Testis (tissue), 3 donors: Measurements from ENCODE around the gene DPP6. TPM values are rescaled to one million over a fixed set of nuclear protein-coding genes. Genes with fewer than 3 reads are reported as not detected.

Experiments
- DNase-seq: peaks from one replicate; pipeline ENCODE4 v3.0.0-alpha.2; 2019
- H3K27ac ChIP-seq, 2 donors: fragments of 200-600 bp; sonication (generic); one replicate each; pipeline ENCODE4 v1.5.1; 2019
- H3K27me3 ChIP-seq: fragments of 200-600 bp; sonication (generic); one replicate; pipeline ENCODE4 v1.5.1; 2019
- H3K36me3 ChIP-seq: fragments of 200-600 bp; sonication (generic); one replicate; pipeline ENCODE4 v1.5.1; 2017; ENCODE audit warnings: low read depth; ENCODE audit errors: missing control alignments
- H3K4me1 ChIP-seq: fragments of 200-600 bp; sonication (generic); one replicate; pipeline ENCODE4 v1.5.1; 2019
- H3K4me3 ChIP-seq, 2 donors: fragments of 200-600 bp; sonication (generic); one replicate each; pipeline ENCODE4 v1.5.1; 2017 to 2019
- H3K9me3 ChIP-seq: fragments of 200-600 bp; sonication (generic); one replicate; pipeline ENCODE4 v1.5.1; 2017
- POLR2A ChIP-seq: fragments of 450-650 bp; IDR thresholded peaks from one replicate; pipeline ENCODE4 v1.6.1; 2017; ENCODE audit warnings: antibody characterized with exemption, mild to moderate bottlenecking, moderate library complexity
- WGBS, 2 donors: methylation state at CpG; one replicate each; pipeline ENCODE4 v1.1.5; 2018; 5-methylcytosine and 5-hydroxymethylcytosine counted together
- intact Hi-C: fragments of 100-400 bp; cut with DNase I; formaldehyde crosslinking; loops from one replicate; pipeline ENCODE4 v1.15.1; 2023; ENCODE audit warnings: low total_unique reads
- polyA plus RNA-seq: library from polyadenylated mRNA; stranded (reverse); fragments of 350-450 nt; fragmentation: Illumina TruSeq; extraction: RNeasy Lipid Tissue Mini Kit (QIAGEN cat#74804); gene quantifications from one replicate; pipeline ENCODE4 v1.2.3, GENCODE V29; 2014; ENCODE audit warnings: low read depth, low replicate concordance; ENCODE audit not compliant: insufficient read depth
- total RNA-seq, 2 donors: library from RNA; depleted of rRNA; stranded (reverse); fragments of >200 nt; gene quantifications; one replicate each; pipeline ENCODE4 v1.2.3, GENCODE V29; 2016
- TF ChIP-seq, protein P1 (sequence below), 3 experiments: fragments of 450-650 bp in 2 of 3; fragments of 200-600 bp in 1 of 3; sonication (generic) in 1 of 3; IDR thresholded peaks; one replicate each; pipeline ENCODE4 v1.5.1; 2016 to 2019; ENCODE audit warnings: antibody characterized with exemption in 3 of 3, mild to moderate bottlenecking in 2 of 3, moderate library complexity in 1 of 3

Gene DPP6
- total and polyA plus RNA-seq, 3 donors from 2014 or later, result 26.0 to 78.3 (median 52.8) TPM

DNA sequence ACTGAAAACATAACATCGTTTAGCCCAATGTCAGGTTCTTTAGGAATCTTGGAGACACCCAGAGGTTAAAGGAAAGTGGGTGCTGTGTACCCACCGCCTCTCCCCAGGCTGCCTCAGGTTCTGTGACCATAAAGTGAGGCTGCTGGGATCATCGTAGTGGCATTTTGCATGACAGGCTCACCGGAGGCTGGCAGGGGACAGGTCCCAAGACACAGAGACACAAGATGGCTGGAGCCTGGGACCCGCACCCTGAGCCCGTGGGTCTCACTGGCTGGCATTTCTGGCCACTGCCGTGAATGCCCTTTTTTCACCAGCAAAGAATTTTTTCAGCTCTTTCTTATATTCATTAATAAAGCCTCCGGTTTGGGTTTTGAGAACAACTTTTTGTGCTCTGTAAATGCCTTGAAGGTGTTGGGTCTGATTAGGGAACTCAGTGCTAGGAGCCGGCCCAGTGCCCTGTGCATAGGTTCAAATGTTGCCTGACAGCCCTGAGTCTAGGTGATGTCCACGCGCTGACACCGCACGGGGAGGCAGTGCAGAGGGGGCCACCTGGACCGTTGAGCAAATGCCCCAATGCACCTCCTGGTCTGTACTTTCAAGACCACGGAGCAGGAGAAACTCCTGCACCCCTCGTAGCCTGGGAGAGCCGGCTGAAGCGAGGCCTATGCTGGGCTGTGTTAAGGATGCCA, 820.8 kb downstream of the DPP6 start:
- H3K27ac ChIP-seq, result no peak overlapping the region
- H3K4me3 ChIP-seq, result no peak overlapping the region
- no peaks in the 10 kb centered on the region for H3K36me3 ChIP-seq
- no peaks in the 10 kb centered on the region for H3K9me3 ChIP-seq
- no peaks in the 10 kb centered on the region for H3K27me3 ChIP-seq
- no peak for DNase-seq
- intact Hi-C loops, result no loop called here
- no peak for TF ChIP-seq POLR2A
- TF ChIP-seq, protein P1, sequence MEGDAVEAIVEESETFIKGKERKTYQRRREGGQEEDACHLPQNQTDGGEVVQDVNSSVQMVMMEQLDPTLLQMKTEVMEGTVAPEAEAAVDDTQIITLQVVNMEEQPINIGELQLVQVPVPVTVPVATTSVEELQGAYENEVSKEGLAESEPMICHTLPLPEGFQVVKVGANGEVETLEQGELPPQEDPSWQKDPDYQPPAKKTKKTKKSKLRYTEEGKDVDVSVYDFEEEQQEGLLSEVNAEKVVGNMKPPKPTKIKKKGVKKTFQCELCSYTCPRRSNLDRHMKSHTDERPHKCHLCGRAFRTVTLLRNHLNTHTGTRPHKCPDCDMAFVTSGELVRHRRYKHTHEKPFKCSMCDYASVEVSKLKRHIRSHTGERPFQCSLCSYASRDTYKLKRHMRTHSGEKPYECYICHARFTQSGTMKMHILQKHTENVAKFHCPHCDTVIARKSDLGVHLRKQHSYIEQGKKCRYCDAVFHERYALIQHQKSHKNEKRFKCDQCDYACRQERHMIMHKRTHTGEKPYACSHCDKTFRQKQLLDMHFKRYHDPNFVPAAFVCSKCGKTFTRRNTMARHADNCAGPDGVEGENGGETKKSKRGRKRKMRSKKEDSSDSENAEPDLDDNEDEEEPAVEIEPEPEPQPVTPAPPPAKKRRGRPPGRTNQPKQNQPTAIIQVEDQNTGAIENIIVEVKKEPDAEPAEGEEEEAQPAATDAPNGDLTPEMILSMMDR (IDR thresholded peaks at IDR 0.05), result no peak
- WGBS, 2 donors, result 84 to 85% methylated on average over 11 to 18 of the region's 18 CpGs
- H3K4me1 ChIP-seq, result no peaks in the 10 kb centered on the region

DNA sequence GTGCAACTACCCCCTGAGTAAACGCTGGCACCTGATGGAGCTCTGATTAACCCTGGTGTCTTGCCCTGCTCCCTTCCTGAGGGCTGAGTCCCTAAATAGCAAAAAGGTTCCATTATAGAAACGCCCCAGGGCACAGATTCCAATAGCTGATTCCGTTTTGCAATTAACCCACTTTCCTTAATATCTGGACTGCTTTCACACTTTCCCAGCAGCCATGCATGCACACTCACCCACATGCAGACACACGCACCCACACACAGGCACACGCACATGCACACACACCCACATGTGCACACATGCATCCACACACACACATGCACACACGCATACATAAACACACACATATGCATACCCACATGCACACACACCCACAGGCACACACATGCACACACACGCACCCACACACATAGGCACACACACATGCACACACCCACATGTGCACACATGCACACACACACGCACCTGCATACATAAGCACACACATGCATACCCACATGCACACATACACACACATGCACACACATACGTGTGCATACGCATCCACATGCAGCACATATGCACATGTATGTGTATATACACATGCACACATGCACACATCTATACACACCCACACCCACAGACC, 821.4 kb downstream of the DPP6 start:
- no peak for DNase-seq
- Histone ChIP-seq H3K4me1 (no peaks in the 10 kb centered on the region), H3K27me3 (no peaks in the 10 kb centered on the region), H3K4me3 (no peak overlapping the region), H3K36me3 (no peaks in the 10 kb centered on the region), H3K27ac (no peak overlapping the region), H3K9me3 (no peaks in the 10 kb centered on the region)
- TF ChIP-seq, protein P1 (IDR thresholded peaks at IDR 0.05), result no peak
- TF ChIP-seq POLR2A, result no peak
- WGBS, 2 donors, result 82 to 83% methylated on average over 9 to 10 of the region's 10 CpGs
- intact Hi-C loops, result no loop called here

DNA sequence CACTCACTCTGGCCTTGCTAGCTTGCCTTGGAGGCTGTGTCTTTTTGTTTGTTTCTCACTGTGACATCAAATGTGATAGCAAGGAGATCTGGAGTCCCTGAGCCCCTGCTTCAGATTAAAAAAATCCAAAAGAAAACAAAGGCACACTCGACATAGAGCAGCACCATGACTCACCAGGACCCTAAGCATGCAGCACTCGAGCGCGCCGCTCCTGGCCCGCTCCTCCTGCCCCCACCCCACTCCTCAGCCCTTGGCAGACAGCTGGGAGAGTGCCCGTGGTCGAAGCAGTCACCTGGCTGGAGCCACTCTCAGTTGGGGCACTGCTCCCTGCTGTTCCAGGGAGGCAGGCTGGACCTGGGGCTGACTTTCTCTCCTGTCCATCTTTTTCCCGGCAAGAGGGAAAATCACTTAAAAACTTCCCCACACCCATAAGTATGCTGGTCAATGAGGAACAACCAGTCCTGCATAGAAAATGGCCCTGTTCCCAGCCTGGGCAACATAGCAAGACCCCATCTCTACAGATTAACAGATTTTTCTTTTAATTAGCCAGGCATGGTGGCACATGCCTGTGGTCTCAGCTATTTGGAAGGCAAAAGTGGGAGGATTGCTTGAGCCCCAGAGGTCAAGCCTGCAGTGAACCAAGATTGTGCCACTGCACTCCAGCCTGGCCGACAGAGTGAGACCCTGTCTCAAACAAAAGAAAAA, 822.4 kb downstream of the DPP6 start:
- no peaks in the 10 kb centered on the region for H3K36me3 ChIP-seq
- TF ChIP-seq POLR2A, result no peak
- no peak overlapping the region for H3K27ac ChIP-seq
- no peaks in the 10 kb centered on the region for H3K27me3 ChIP-seq
- 61 to 68% methylated on average over 9 to 10 of the region's 10 CpGs for WGBS, 2 donors
- intact Hi-C loops, result no loop called here
- no peak for DNase-seq
- H3K9me3 ChIP-seq, result no peaks in the 10 kb centered on the region
- H3K4me1 ChIP-seq, result no peaks in the 10 kb centered on the region
- no peak overlapping the region for H3K4me3 ChIP-seq

DNA sequence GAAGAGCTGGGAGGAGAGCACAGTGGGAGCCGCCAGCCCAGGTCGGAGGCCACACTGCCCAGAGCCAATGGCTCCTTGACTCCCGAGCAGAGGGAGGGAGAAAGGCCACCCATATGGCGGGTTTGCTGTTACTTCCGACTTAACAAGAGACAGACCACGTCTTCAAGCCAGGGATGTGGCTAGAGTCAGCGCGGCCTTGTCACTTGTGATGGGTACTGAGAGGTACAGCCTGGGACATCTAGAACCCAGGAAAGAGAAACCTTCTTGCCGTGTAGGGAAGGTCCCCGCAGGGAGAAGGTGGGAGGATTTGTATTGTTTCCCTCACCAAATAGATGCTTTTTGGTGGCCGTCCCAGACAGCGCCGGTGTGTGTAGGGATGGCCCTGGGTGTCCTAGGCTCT, 823.1 kb downstream of the DPP6 start:
- H3K4me1 ChIP-seq, result no peaks in the 10 kb centered on the region
- TF ChIP-seq, protein P1 (IDR thresholded peaks at IDR 0.05), result no peak
- TF ChIP-seq POLR2A, result no peak
- H3K4me3 ChIP-seq, result no peak overlapping the region
- H3K9me3 ChIP-seq, result no peaks in the 10 kb centered on the region
- no peak for DNase-seq
- intact Hi-C loops, result no loop called here
- H3K27ac ChIP-seq, result no peak overlapping the region
- no peaks in the 10 kb centered on the region for H3K27me3 ChIP-seq
- 78 to 79% methylated on average over 13 of the region's 13 CpGs for WGBS, 2 donors
- H3K36me3 ChIP-seq, result no peaks in the 10 kb centered on the region

DNA sequence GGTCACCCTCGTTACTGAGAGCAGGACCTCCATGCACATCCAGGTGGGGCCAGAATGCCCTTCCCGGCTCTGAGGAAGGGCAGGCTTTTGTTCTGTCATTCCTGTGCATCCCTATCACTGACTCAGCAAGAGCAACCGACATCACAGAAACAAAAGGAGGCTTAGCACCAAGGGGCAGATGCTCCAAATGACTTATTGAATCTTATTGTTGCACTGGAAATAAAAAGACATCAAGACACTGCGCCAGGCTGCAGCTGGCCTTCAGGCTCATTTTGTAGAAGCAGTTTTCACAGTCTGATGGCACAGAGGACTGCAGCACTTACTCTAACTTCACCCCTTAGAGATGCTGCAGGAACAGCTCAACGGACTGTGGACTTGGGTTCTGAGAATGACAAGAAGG, 824.3 kb downstream of the DPP6 start:
- no peak for DNase-seq
- intact Hi-C loops, result no loop called here
- H3K4me3 ChIP-seq, result no peak overlapping the region
- H3K27me3 ChIP-seq, result no peaks in the 10 kb centered on the region
- WGBS, 2 donors, result 88 to 93% methylated on average over 5 of the region's 5 CpGs
- no peaks in the 10 kb centered on the region for H3K4me1 ChIP-seq
- no peaks in the 10 kb centered on the region for H3K9me3 ChIP-seq
- H3K36me3 ChIP-seq, result no peaks in the 10 kb centered on the region
- H3K27ac ChIP-seq, result no peak overlapping the region
- no peak for TF ChIP-seq POLR2A
- TF ChIP-seq, protein P1 (IDR thresholded peaks at IDR 0.05), result no peak
